Endothelial cell of umbilical vein (primary cell): ENCODE data around the gene XDH. TPM values are rescaled to one million over a fixed set of nuclear protein-coding genes. Genes with fewer than 3 reads are reported as not detected.

Experiments used
- polyA plus RNA-seq, 4 experiments: library from polyadenylated mRNA; depleted of rRNA in 3 of 4; stranded (reverse) in 3 of 4; unstranded in 1 of 4; fragments of >200 nt; gene quantifications; 2 replicates each; pipeline versions ENCODE4 v1.2.1 to v1.2.3, GENCODE V29; 2011 to 2012; ENCODE audit warnings: missing spikeins in 1 of 4
- total RNA-seq: library from RNA; stranded (reverse); gene quantifications from 2 replicates; pipeline ENCODE4 v1.2.3, GENCODE V29; 2021

The XDH gene
- total and polyA plus RNA-seq, 2 donors (not counting 3 experiments of a cell fraction or from before 2014, with no cell fraction given): not detected

Other genes with a start within 250 kb of the XDH start
- gene CAPN14, start 197.2 kb downstream of the XDH start, total RNA-seq: 0.15 and 0.23 TPM in 2 replicates
- 0.01 and 0.03 TPM in 2 replicates for gene CAPN14, start 197.2 kb downstream of the XDH start, polyA plus RNA-seq
- gene EHD3, start 180.6 kb downstream of the XDH start, total RNA-seq: 10.7 and 12.1 TPM in 2 replicates
- gene EHD3, start 180.6 kb downstream of the XDH start, polyA plus RNA-seq: 6.5 and 6.9 TPM in 2 replicates
- not detected in 2 replicates for gene SRD5A2, start 166.2 kb upstream of the XDH start, total RNA-seq
- not detected in 2 replicates for gene SRD5A2, start 166.2 kb upstream of the XDH start, polyA plus RNA-seq